ENCODE data around the gene M1AP.
A peak's percentile ranks its signal among the peaks of the same experiment; 100 is the strongest.

M1AP gene

DNA sequence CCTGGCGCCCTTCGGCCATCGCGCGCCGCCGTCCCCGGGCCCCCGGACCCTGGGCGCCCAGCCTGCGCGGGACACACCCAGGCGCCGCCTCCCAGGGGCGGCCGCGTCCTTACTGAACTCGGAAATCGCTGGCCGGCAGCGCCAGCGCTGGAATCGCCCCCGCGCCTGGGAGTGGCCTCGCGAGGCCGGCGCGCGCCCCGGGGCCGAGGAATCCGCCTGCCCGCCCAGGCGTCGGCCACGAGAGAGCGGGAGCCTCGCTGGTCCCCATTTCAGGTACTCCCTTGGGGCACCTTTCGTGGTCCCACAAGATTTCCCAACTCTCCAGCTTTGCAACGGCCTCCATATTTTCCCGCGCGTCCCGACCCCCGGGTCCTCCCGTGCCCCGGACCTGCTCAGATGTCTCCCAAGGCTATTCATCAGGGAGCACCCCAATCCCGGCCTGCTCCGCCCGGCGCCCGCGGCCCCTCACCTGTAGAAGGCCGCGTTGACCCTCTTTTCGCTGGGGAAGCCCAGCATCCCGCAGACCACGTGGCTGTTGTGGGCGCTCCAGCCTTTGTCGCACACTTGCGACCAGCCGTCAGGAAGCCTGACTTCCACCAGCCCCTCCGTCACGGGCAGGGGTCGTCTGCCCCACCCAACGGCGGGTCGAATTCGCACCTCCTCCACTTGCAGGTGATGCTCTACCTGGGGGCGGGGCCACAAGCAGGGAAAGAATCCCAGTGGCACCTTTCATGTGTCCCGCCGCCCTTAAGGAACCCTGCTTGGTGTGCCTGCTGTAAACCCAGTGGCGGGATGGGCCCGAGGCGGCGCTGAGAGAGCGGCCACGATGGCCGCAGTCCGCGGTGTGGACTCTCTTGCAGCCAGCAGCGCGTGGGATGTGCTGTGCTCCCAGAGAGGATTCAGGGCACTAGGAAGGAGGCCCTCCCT lies 99.0 kb downstream of the M1AP start:
- DNase-seq (ENCODE audit: low read depth): no peak

DNA sequence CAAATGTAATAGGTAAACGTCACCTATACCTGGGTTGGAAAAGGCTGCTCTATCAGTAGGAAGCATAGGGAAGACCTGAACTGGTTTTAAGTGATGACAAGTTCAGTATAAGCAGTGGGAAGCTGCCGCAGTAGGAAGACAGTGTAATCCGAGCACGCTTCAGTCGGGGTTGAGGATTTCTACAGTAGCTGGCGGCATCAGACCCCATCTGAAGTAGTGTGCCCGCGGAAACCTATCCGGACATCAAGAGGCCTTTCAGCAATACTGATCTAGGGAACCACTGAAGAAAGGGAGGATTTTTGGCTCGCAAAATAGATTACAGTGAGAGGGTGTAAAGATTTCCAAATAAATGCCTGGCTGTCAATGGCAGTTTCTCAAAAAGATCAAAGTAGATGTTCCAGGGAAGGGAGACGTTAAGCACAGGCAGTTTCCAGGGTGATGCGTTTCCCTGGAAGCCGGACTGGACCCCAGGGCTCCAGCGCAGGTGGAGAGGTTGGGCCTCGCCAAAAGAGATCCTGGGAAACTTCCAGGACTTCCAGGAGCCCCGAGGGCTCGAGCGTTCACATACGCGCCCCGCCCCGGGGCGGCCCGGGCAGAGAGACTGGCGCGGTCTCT lies 99.7 kb downstream of the M1AP start:
- DNase-seq (ENCODE audit: low read depth): no peak

DNA sequence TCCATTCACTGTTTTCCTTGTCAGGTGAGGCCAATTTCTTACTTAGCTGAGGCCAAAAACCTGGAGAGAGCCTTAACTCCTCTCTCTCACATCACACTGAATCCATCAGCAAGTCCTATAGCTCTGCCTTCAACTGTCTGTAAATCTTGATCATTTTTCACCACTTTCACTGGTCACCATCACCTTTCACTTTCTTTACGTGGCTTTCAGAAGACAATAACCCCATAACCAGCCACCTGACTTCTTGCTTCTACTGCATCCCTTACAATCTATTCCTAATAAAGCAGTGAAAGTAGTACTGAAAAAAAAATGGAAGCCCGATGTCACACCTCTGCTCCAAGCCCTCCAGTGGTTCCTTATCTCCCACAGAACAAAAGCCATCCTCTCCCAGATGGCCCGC lies 102.1 kb downstream of the M1AP start:
- DNase-seq (ENCODE audit: low read depth): no peak

DNA sequence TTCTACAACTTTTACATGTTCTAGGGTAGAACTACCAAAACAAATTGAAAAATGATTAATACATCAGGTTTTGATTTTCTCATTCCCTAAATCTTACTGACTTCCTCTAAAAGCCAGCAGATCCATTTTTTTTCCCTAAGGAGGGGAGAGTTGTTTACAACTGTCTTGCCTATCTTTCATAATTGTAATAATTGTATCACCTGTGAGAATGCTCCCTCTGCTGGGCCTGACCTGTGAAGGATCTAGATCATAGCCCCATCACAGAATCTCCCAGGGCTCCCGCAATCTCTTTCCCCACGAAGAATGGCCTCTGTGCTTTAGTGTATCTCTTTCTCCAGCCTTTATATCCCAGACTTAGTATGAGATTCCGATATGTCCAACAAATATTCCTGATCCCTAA lies 103.5 kb downstream of the M1AP start:
- no peak for DNase-seq (ENCODE audit: low read depth)

DNA sequence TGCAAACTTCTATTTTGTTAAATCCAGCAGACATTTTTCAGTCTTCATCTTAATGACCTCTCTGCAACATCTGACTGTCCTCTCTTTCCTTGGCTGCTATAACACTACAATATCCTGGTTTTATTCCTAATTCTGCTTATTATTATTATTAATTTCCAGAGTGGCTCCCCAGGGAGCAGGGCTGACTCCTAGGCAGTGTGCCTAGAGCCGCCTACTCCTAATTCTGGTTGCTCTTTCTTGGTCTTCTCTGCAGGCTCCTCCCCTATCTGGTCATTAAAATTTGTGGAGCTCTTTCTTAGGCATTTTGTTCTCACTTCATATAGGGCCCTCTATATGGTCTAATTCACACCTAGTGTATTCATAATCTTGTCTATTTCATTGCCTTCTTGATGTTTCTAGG lies 105.2 kb downstream of the M1AP start:
- no peak for DNase-seq (ENCODE audit: low read depth)

DNA sequence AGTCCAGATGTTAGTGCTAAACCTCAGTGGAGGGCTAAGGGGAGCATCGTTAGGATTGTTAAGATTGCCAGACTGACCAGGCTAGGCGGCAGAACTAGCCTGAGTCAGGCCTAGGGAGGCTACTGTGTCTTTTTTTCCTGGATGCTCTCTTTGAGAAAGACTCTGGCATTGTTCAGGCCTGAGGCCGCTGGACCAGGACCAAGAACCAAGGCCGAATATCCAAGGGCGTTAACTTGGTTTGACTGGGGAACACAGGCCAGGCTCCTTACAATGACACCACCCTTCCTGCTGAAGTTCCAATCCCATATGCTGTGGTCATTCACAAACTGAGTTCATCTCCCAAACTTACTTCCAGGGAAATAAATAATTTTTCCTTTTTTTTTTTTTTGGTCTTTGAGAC lies 107.8 kb downstream of the M1AP start:
- peak; percentile 76 for DNase-seq (ENCODE audit: low read depth)

DNA sequence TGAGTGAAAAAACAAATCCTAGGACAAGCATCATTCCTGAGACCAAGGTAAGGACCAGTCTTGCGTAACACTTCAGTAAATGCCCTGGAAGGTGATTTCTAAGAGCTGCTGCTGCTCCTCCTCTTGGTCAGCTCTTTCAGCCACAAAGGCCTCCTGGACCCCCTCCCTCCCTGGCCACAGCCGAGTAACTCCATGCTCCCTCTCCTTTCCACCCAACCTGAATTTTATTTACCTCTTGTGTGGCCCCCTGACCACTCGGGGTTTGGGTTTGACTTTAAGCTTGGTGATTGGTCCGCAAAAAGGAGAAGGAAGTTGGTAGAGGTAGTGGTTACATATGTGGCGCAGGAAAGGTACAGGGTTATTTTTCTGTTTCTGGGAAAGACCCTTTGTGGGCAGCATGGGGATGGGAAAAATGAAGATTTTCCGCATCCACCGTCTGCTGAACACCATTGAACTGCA lies 109.2 kb downstream of the M1AP start:
- no peak for DNase-seq (ENCODE audit: low read depth)

DNA sequence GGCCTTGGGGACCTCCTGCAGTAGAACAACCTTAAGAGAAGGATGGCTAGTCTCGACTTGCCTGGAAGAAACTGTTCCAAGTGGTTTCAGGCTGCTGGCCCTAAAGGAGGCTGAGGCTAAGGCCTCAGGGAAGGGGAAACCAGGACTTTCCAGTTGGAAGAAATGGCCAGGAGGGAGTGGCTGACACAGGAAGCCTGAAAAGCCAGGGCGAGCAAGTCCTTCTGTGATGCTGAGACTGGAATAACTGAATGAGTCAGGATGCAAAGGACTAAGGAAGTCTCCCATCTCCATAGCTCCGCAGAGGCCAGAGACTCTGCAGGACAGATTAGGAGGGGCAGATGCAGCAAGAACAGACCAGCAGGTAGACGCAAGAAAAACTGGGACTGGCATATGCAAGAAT lies 111.0 kb downstream of the M1AP start:
- DNase-seq (ENCODE audit: low read depth): peak; percentile 33

DNA sequence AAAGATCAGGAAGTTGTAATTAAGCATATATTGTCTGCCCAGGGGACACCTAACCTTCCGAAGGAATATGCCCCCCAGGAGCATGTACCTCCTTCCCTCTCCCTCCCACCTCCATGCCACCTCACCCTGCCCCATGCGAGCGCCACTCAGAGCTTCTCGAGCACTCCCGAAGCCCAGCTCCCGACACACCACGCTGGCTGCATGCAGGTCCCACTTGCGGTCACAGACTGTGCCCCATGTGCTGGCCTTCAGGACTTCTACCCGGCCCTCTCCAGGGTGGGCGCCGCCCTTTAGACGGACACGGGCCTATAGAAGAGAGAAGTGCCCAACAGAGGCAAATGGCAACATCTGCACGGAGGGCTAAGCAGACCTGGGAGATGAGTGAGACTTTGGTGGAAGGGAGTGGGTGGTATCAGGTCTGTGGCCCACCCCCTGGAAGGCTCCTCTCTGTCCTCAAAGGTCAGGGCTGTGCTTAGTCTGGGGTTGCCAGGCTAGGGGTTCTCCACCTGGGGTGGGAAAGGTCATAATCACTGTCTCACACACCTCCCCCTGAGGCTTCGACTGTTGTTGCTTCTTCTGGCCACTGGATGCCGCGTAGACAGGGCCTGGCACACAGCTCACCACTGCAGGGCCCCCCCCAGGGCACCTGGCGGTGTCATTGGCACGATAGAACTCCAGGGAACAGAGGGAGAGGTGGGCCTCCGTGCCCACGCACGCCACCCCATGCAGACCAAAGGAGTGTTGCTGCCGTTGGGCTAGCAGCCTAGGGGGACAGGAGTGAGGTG lies 111.8 kb downstream of the M1AP start:
- DNase-seq (ENCODE audit: low read depth): no peak

DNA sequence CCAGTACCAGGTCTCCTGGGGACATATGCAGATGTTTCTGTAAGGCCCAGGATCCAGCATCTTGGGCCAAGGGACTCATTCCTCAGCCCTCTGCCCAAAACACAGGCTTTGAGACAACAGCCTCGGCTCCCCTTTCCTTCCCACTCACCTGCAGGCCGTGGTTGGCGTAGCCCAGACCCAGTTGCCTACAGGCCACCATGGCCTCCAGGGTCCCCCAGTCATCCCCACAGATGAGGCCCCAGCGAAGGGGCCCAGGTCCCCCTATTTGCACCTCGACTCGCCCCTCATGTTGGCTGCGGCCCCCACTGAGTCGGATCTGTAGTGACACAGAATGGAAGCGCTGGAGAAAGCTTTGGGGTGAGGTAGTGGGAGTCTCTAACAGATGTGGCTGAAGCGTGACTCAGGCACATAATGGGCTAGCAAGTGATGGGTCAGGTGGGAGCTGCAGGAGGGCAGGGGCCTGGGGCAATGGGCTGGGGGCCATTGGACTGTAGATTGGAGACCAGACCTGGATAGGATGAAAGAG lies 112.6 kb downstream of the M1AP start:
- no peak for DNase-seq (ENCODE audit: low read depth)

DNA sequence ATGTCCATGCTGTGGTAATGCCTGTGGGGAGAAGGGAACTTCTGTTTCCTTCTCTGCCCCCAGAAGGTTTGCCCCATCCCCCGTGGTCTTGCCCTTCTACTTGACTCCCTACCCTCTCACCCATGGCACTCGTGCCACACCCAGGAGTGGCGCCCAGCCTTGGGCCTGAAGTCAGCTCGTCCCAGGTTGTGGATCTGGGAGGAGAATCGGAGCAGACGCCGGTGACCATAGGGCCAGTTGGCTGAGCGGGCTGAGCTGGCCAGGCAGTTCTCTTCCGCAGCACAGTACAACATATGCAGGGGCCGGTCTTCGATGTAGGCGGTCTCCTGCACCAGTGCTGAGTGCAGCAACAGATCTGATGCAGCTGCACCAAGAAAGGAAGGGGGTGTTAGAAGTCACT lies 113.7 kb downstream of the M1AP start:
- no peak for DNase-seq (ENCODE audit: low read depth)

DNA sequence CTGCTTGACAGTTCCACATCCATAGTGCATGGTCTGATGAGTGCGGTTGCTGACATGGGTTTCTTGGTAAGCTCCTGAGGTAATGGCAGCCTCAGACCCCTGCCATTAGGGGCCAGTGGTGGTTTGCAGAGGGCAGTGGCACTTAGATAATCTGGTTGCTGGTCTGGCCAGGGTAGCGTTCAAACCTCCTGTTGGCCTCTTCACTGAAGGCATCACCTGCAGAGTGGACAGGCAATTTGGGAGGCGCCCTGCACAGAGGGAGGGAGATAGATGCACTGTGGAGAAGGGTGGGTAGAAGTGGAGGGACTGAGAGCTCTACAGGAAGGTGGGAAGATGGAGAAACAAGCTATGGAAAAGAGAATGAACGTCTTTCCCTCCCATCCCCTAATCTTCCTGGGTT lies 114.7 kb downstream of the M1AP start:
- DNase-seq (ENCODE audit: low read depth): no peak

DNA sequence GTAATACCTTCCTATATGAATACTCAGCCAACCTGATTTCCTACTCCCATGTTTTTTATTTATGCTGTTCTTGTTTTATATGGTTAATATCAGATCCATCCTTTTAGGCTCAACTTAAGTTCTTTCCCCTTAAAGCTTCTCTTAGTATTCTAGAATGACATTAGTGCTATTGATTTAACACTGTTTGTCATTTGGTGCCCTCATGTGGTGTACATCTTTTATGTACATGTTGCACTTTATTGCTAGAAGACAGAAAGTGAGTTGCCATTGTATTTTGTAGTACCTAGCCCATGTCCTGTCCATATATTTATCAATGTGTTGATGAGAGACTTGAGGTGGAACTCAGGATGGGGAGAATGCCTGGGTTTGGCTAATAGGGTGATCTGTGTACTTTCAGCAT lies 115.9 kb downstream of the M1AP start:
- no peak for DNase-seq (ENCODE audit: low read depth)

DNA sequence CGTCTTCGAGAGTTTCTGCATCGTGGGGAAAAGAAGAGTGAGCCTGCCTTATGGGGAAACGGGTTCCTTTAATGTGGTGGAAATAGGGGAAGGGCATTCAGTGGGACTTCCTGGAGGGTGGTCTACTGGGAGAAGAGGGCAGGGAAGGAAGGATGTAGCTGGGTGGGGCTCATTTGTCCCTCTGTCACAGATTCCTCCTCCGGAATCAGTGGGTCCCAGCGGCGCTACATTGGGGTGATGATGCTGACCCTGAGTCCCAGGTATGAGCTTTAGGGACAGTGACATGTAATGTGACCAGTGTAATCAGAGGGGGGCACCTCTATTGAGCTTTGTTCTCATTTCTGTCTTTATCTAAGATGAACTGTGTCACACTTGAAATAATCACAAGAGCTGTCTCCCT lies 116.5 kb downstream of the M1AP start:
- no peak for DNase-seq (ENCODE audit: low read depth)

DNA sequence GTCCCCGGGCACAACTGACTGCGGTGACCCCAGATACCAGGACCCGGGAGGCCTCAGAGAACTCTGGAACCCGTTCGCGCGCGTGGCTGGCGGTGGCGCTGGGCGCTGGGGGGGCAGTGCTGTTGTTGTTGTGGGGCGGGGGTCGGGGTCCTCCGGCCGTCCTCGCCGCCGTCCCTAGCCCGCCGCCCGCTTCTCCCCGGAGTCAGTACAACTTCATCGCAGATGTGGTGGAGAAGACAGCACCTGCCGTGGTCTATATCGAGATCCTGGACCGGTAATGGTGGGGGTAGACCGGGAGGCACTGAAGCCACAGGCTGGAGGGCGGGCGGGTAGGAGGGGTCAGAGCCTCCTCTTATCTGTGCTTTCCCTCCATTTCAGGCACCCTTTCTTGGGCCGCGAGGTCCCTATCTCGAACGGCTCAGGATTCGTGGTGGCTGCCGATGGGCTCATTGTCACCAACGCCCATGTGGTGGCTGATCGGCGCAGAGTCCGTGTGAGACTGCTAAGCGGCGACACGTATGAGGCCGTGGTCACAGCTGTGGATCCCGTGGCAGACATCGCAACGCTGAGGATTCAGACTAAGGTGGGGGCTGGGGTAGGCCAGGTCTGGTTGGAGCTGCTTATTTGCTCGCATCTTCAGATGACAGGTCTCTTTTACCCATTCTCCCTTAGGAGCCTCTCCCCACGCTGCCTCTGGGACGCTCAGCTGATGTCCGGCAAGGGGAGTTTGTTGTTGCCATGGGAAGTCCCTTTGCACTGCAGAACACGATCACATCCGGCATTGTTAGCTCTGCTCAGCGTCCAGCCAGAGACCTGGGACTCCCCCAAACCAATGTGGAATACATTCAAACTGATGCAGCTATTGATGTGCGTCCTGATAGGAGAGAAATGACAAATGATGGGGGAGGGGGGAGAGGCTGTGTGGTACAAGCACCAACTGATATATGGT lies 117.6 kb downstream of the M1AP start:
- no peak for DNase-seq (ENCODE audit: low read depth)

DNA sequence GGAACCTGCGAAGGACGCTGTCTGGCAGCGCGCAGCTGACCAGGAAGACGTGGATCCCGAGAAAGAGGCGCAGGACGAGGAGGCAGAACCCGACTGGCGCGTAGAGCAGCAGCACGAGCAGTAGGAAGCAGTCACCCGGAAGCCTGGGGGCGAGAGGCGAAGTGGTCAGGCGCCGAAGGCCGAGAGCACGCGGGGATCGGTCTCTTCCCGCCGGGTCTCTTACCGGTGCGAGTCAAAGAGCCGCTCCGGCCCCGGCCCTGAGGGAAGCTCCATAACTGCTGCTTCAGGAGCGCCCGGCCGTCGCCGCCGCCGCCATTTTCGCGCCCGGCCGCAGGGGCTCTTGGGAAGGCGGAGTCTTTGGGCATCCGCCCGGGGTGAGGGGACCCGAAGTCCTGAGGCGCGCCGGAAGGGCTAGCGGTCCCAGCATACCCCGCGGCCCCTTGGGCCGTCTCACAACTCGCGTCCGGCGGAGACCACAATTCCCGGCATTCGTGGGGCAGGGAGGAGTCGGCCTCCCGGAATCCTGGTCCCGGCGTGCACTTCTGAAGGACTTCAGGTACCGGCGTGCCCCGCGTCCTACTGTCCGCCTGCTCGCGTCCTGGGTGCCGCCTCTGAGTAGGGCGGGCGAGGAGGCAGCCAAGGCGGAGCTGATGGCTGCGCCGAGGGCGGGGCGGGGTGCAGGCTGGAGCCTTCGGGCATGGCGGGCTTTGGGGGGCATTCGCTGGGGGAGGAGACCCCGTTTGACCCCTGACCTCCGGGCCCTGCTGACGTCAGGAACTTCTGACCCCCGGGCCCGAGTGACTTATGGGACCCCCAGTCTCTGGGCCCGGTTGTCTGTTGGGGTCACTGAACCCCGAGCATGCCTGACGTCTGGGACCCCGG lies 118.5 kb downstream of the M1AP start, which contains the start of the genes AUP1 and HTRA2:
Gene AUP1, minus strand, starts transcription at position 350 of the 882 bp plus-strand sequence. Its CDS starts 77 bp downstream, at position 273.
Gene HTRA2, plus strand, starts transcription at position 577 of the 882 bp plus-strand sequence. Its CDS starts 74 bp downstream, at position 651.
- DNase-seq (ENCODE audit: low read depth): peak; percentile 99

DNA sequence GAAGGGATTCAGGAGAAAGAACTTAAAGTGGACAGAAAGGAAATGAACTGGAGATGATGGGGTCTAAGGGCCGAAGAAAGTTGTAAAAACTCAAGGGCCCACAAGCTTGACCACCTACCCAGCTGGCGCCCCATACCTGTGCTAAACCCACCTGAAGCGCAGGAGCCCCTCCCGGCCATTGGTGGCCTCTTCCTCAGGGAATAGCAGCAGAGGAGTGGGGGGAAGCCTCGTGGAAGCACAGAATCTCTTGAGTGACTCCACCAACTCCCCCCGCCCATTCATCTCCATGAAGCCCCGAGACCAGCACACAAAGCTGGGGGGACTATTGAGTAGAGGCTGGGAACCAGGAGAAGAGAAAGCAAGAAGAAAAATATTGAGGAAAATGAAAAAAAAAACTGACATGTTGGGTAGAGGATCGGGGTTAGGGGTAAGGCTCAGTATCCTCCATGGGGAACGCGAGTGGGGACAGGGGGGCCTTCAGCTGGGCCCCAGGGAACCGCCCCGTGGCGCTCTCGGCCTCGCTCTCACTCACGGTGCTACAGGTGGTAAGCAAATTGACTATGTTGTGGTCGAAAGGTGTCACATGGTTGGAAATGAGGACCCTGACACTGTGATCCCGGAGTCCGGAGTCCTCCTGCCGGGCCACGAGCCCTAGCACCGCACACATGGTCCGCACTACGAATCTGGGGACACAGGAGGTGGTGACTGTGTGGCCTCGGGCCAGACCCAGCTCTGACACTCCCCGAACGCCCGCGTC lies 119.4 kb downstream of the M1AP start:
- DNase-seq (ENCODE audit: low read depth): no peak

DNA sequence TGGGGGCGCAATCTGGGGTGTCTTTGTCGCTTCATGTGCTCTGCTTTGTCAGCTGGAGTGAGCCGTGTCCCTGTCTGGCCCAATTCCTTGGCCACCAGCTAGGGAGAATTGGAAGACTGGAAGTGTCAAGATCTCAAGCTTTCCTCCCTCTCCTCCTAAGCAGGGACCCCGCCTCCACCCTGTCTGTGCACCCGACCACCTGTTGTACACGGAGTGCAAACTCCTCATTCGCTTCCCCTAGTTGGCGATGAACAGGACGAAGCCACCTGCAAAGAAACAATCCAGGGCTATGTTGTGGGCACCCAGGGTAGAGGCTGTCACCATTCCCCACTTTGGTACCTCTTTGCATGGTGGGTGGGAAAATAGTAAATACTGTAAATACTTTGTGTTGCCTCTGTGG lies 120.4 kb downstream of the M1AP start:
- no peak for DNase-seq (ENCODE audit: low read depth)

DNA sequence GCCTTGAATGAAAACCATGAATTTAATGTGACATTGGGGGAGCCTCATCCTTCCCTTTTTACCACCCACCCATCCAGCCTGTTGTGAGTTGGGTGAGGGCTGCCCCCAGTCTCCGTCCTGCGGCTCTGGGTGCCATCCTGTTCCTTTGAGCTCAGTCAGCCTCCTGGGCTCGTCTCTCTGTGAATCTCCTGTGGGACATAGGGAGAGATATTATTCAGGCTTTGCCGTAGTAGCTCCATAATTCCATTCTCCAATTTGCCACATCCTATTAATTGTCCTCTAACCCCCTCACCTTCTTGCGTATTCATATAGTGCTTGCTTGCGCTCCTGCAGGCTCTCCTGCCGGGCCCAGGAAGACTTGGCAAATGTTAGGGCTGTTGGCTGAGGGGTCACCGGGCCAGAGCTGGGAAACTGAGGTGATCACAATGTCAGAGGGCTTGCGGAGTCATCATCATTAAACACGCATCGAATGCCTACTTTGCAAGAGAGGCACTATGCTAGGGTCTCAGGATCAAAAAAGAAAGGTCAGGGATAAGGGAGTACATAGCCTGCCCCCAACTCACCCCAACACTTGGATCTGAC lies 121.4 kb downstream of the M1AP start:
- no peak for DNase-seq (ENCODE audit: low read depth)
